ENCODE measurements around the gene SH3GLB2. TPM values are rescaled to one million over a fixed set of nuclear protein-coding genes. Genes with fewer than 3 reads are reported as not detected.

SH3GLB2 gene
- total RNA-seq, 1 experiment from 2014 or later = 66.5 TPM

DNA sequence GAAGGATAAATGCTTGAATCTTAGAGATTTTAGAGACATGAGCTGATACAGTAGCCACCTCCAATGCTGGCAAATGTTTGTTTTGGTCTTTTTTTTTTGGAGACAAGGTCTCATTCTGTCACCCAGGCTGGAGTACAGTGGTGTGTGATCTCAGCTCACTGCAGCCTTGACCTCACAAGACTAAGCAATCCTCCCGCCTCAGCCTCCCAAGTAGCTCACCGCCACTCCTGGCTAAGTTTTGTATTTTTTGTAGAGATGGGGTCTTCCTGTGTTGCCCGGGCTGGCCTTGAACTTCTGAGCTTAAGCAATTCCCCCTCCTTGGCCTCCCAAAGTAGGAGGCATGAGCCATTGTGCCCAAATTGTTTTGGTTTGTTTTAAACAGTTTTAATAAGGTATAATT is 46.0 kb upstream of the SH3GLB2 start:
- intact Hi-C loops (cut with micrococcal nuclease; ENCODE audit: unreplicated experiment) = no loop called here
- H3K4me1 Mint-ChIP-seq (ENCODE audit: low read depth, unreplicated experiment) = no peaks in the 10 kb centered on the region
- no TSS peak for BruUV-seq (replicated peaks)
- CTCF ChIA-PET = no interaction called here
- no peaks in the 10 kb centered on the region for H3K9me3 Mint-ChIP-seq (ENCODE audit: low read depth, unreplicated experiment)
- no peak for DNase-seq
- no peaks in the 10 kb centered on the region for H3K27me3 Mint-ChIP-seq (ENCODE audit: unreplicated experiment)
- TF ChIP-seq, protein P1, sequence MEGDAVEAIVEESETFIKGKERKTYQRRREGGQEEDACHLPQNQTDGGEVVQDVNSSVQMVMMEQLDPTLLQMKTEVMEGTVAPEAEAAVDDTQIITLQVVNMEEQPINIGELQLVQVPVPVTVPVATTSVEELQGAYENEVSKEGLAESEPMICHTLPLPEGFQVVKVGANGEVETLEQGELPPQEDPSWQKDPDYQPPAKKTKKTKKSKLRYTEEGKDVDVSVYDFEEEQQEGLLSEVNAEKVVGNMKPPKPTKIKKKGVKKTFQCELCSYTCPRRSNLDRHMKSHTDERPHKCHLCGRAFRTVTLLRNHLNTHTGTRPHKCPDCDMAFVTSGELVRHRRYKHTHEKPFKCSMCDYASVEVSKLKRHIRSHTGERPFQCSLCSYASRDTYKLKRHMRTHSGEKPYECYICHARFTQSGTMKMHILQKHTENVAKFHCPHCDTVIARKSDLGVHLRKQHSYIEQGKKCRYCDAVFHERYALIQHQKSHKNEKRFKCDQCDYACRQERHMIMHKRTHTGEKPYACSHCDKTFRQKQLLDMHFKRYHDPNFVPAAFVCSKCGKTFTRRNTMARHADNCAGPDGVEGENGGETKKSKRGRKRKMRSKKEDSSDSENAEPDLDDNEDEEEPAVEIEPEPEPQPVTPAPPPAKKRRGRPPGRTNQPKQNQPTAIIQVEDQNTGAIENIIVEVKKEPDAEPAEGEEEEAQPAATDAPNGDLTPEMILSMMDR (IDR thresholded peaks at IDR 0.05; ENCODE audit: unreplicated experiment) = no peak
- peaks cover 6% of the 10 kb centered on the region for H3K36me3 Mint-ChIP-seq (ENCODE audit: insufficient read depth, unreplicated experiment)
- H3K4me3 Mint-ChIP-seq (ENCODE audit: low read depth, unreplicated experiment) = no peak overlapping the region
- H3K27ac Mint-ChIP-seq (ENCODE audit: unreplicated experiment) = no peak overlapping the region

DNA sequence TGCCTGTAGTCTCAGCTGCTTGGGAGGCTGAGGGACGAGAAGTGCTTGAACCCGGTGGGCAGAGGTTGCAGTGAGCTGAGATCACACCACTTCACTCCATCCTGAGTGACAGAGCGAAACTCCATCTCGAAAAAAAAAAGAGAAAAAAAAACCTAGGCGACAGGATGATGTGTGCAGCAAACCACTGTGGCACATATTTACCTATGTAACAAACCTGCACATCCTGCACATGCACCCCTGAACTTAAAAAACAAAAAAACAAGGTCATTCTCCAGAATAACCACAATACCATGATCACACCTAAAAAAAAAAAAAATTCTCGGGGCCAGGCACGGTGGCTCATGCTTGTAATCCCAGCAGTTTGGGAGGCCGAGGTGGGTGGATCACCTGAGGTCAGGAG is 45.3 kb upstream of the SH3GLB2 start:
- BruUV-seq (replicated peaks) = no TSS peak
- no peak for DNase-seq
- CTCF ChIA-PET = no interaction called here
- TF ChIP-seq, protein P1 (IDR thresholded peaks at IDR 0.05; ENCODE audit: unreplicated experiment) = no peak
- H3K9me3 Mint-ChIP-seq (ENCODE audit: low read depth, unreplicated experiment) = no peaks in the 10 kb centered on the region
- intact Hi-C loops (cut with micrococcal nuclease; ENCODE audit: unreplicated experiment) = no loop called here
- no peak overlapping the region for H3K27ac Mint-ChIP-seq (ENCODE audit: unreplicated experiment)
- no peak overlapping the region for H3K4me3 Mint-ChIP-seq (ENCODE audit: low read depth, unreplicated experiment)
- H3K36me3 Mint-ChIP-seq (ENCODE audit: insufficient read depth, unreplicated experiment) = peaks cover 7% of the 10 kb centered on the region
- H3K27me3 Mint-ChIP-seq (ENCODE audit: unreplicated experiment) = no peaks in the 10 kb centered on the region
- H3K4me1 Mint-ChIP-seq (ENCODE audit: low read depth, unreplicated experiment) = no peaks in the 10 kb centered on the region

DNA sequence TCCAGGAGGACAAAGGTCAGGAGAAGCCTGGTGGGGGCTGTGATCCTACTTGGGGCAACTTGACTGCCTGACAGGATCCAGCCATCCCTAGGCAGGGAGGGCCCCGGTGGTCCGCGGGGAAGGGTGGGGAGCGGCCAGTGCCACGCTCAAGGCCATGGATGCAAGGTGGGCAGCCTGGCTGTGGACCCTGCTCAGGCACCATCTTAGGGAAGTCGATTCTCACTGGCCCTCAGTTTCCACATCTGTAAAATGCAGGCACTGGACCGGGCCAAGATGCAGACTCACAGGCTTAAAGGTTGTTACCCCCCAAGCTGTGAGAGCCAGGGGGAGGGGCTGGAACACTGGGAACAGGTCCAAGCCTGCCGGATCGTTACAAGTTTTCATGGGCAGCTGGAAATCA is 44.0 kb upstream of the SH3GLB2 start:
- no peaks in the 10 kb centered on the region for H3K4me1 Mint-ChIP-seq (ENCODE audit: low read depth, unreplicated experiment)
- no peak for DNase-seq
- peaks cover 11% of the 10 kb centered on the region for H3K36me3 Mint-ChIP-seq (ENCODE audit: insufficient read depth, unreplicated experiment)
- H3K27ac Mint-ChIP-seq (ENCODE audit: unreplicated experiment) = no peak overlapping the region
- H3K9me3 Mint-ChIP-seq (ENCODE audit: low read depth, unreplicated experiment) = no peaks in the 10 kb centered on the region
- no peaks in the 10 kb centered on the region for H3K27me3 Mint-ChIP-seq (ENCODE audit: unreplicated experiment)
- BruUV-seq (replicated peaks) = no TSS peak
- TF ChIP-seq, protein P1 (IDR thresholded peaks at IDR 0.05; ENCODE audit: unreplicated experiment) = no peak
- CTCF ChIA-PET = no interaction called here
- intact Hi-C loops (cut with micrococcal nuclease; ENCODE audit: unreplicated experiment) = no loop called here
- H3K4me3 Mint-ChIP-seq (ENCODE audit: low read depth, unreplicated experiment) = no peak overlapping the region

DNA sequence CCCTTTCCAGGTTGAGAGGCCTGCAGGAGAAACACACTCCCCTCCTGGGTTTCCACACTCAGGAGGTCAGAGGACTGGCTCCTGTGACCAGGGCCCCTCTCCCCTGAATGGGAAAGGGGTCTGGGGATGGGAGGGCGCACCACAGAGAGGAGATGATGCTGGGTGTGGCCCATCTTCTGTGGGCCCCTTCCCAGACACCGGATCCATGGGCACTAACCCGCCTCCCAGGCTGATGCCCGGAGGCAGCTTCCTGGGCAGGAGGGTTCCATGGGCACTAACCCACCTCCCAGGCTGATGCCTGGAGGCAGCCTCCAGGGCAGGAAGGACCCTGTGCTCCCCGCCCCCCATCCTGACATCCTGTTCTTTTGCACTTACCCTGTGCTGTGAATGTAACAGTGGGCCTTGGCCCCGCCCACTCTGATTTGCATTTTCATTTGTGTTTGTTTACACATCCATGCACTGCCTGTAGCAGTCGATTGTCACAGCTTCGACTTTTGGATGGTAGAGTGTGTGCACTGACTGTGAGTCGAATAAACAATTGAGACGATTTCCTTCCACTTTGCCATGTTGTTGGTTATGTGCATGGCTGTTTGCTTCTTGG is 43.5 kb upstream of the SH3GLB2 start:
- BruUV-seq (replicated peaks) = no TSS peak
- Mint-ChIP-seq H3K27ac (ENCODE audit: unreplicated experiment) (no peak overlapping the region), H3K36me3 (ENCODE audit: insufficient read depth, unreplicated experiment) (peaks cover 11% of the 10 kb centered on the region), H3K27me3 (ENCODE audit: unreplicated experiment) (no peaks in the 10 kb centered on the region), H3K9me3 (ENCODE audit: low read depth, unreplicated experiment) (no peaks in the 10 kb centered on the region), H3K4me3 (ENCODE audit: low read depth, unreplicated experiment) (no peak overlapping the region), H3K4me1 (ENCODE audit: low read depth, unreplicated experiment) (no peaks in the 10 kb centered on the region)
- DNase-seq = no peak
- intact Hi-C loops (cut with micrococcal nuclease; ENCODE audit: unreplicated experiment) = no loop called here
- CTCF ChIA-PET = interaction anchor here (0.7 kb wide), 1 partner anchor 68 kb away, joined by 3 read pairs; no protein-coding TSS in a partner anchor
- TF ChIP-seq, protein P1 (IDR thresholded peaks at IDR 0.05; ENCODE audit: unreplicated experiment) = no peak

All from Calu3 (cell line).